Naive thymus-derived CD4-positive, alpha-beta T cell (primary cell): ENCODE results near the gene LETM1. TPM values are rescaled to one million over a fixed set of nuclear protein-coding genes. Genes with fewer than 3 reads are reported as not detected.
A peak's percentile ranks its signal among the peaks of the same experiment; 100 is the strongest.

Source experiments
- ATAC-seq: fragments of 150-1000 bp; cut with Tn5 transposase; 2 replicates; pipeline ENCODE4 v1.10.0; 2021; ENCODE audit warnings: mild to moderate bottlenecking, moderate library complexity
- CTCF ChIA-PET: fragments of 350-600 bp; sonication (Branson Sonifier 250); formaldehyde crosslinking; loops from one replicate; lab custom pipeline; 2021; ENCODE audit warnings: antibody characterized with exemption; lab: Charles Lee
- POLR2A ChIA-PET: fragments of 350-600 bp; sonication (Branson Sonifier 250); formaldehyde crosslinking; loops from one replicate; lab custom pipeline; 2021; ENCODE audit warnings: antibody characterized with exemption, inconsistent platforms; lab: Charles Lee
- DNase-seq, 9 donors: peaks; one replicate each; pipeline versions ENCODE4 v3.0.0 to v3.0.0-alpha.2; 2020 to 2022; ENCODE audit warnings: mixed read lengths in 1 of 9
- H3K27ac ChIP-seq: one replicate; pipeline ENCODE4 v1.7.0; 2013; ENCODE audit warnings: mild to moderate bottlenecking, low read depth, low read length, moderate library complexity
- H3K27me3 ChIP-seq, 2 donors: one replicate each; pipeline ENCODE4 v1.7.0; 2013; ENCODE audit warnings: low read length in 2 of 2, mild to moderate bottlenecking in 2 of 2, moderate library complexity in 2 of 2; ENCODE audit not compliant: control insufficient read depth in 2 of 2, insufficient read depth in 2 of 2
- H3K36me3 ChIP-seq, 3 experiments: 1 replicate in 2 of 3; 2 replicates in 1 of 3; pipeline ENCODE4 v1.7.0; 2013; ENCODE audit warnings: low read length in 3 of 3, mild to moderate bottlenecking in 3 of 3, moderate library complexity in 1 of 3; ENCODE audit not compliant: insufficient read depth in 3 of 3, control insufficient read depth in 2 of 3
- H3K4me1 ChIP-seq, 2 donors: one replicate each; pipeline ENCODE4 v1.7.0; 2013; ENCODE audit warnings: low read length in 2 of 2, mild to moderate bottlenecking in 2 of 2, moderate library complexity in 1 of 2; ENCODE audit not compliant: control insufficient read depth in 2 of 2, insufficient read depth in 2 of 2
- H3K4me3 ChIP-seq: 2 replicates; pipeline ENCODE4 v1.7.0; 2013; ENCODE audit warnings: mild to moderate bottlenecking, low read length
- H3K9me3 ChIP-seq, 3 experiments: 1 replicate in 2 of 3; 2 replicates in 1 of 3; pipeline ENCODE4 v1.7.0; 2013; ENCODE audit warnings: low read length in 3 of 3; ENCODE audit not compliant: control insufficient read depth in 2 of 3
- H3K27ac Mint-ChIP-seq, 9 donors: one replicate each; pipeline ENCODE4 v1.8.0; 2020 to 2022; ENCODE audit warnings: mixed read lengths in 9 of 9, mild to moderate bottlenecking in 8 of 9, moderate library complexity in 5 of 9, inconsistent platforms in 2 of 9
- H3K27me3 Mint-ChIP-seq, 5 donors: one replicate each; pipeline ENCODE4 v1.8.0; 2021 to 2022; ENCODE audit warnings: mixed read lengths in 5 of 5, mild to moderate bottlenecking in 1 of 5
- H3K36me3 Mint-ChIP-seq, 5 donors: one replicate each; pipeline ENCODE4 v1.8.0; 2020 to 2022; ENCODE audit warnings: mixed read lengths in 5 of 5, mild to moderate bottlenecking in 3 of 5, inconsistent platforms in 1 of 5
- H3K4me1 Mint-ChIP-seq, 7 donors: one replicate each; pipeline ENCODE4 v1.8.0; 2020 to 2022; ENCODE audit warnings: mixed read lengths in 7 of 7, mild to moderate bottlenecking in 3 of 7, inconsistent platforms in 1 of 7
- H3K4me3 Mint-ChIP-seq, 10 donors: one replicate each; pipeline ENCODE4 v1.8.0; 2020 to 2022; ENCODE audit warnings: mild to moderate bottlenecking in 10 of 10, mixed read lengths in 10 of 10, moderate library complexity in 6 of 10, inconsistent platforms in 2 of 10
- H3K9me3 Mint-ChIP-seq, 11 donors: one replicate each; pipeline ENCODE4 v1.8.0; 2020 to 2022; ENCODE audit warnings: mixed read lengths in 11 of 11, mild to moderate bottlenecking in 4 of 11, inconsistent platforms in 1 of 11, moderate library complexity in 1 of 11
- intact Hi-C, 2 donors: fragments of 100-400 bp; cut with micrococcal nuclease; formaldehyde crosslinking; loops; one replicate each; pipeline ENCODE4 v1.15.1; 2023
- polyA plus RNA-seq, 2 donors: library from polyadenylated mRNA; unstranded; fragments of 300-500 nt; fragmentation: Illumina TruSeq; gene quantifications; one replicate each; pipeline ENCODE4 v1.2.3, GENCODE V29; 2021
- total RNA-seq, 6 experiments: library from RNA in 5 of 6; stranded (reverse) in 5 of 6; gene quantifications; 1 replicate in 5 of 6; 2 replicates in 1 of 6; pipeline ENCODE4 v1.2.3 and lab custom pipeline; 2021 to 2026

LETM1 gene
- total and polyA plus RNA-seq, 7 experiments from 2014 or later = 7.7 to 56.4 (median 35.4) TPM

GRCh38 chr4:1843852-1844251 is 12.1 kb downstream of the LETM1 start:
- CTCF ChIA-PET = no interaction called here
- H3K36me3 Mint-ChIP-seq = peaks cover 8 to 38% (median 14%) of the 10 kb centered on the region in 5 donors

DNA sequence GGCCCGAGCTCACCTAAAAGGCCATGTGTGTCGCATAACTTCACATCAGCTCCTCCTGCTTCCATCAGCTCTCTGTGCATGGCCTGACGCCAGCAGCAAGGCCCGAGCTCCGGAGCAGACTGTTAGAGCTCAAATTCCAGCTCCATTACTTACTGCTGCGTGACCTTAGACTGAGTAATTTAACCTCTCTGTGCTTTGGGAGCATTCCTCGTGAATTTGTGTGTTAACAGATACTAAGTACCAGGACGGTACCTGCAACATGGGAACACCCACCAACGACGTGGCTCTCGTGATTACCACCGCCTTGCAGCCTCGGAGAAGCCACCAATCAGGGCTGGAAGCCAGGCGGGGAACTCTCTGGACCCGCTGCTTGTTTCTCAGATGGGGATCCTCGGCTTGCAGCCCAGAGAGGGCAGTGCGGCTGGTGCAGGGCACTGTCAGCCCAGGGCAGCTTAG is 12.9 kb downstream of the LETM1 start:
- H3K27me3 Mint-ChIP-seq = no peaks in the 10 kb centered on the region
- ChIA-PET POLR2A (no interaction called here), CTCF (no interaction called here)
- DNase-seq (no peak), ATAC-seq (no peak)
- H3K9me3 ChIP-seq = no peaks in the 10 kb centered on the region
- no peaks in the 10 kb centered on the region for H3K4me1 ChIP-seq
- H3K9me3 Mint-ChIP-seq = no peaks in the 10 kb centered on the region
- peaks cover 0 to 47% (median 13%) of the 10 kb centered on the region in 3 experiments for H3K36me3 ChIP-seq
- peaks cover 8 to 38% (median 15%) of the 10 kb centered on the region in 5 donors for H3K36me3 Mint-ChIP-seq
- intact Hi-C loops = no loop called here
- no peak overlapping the region for H3K27ac ChIP-seq
- no peaks in the 10 kb centered on the region for H3K27me3 ChIP-seq
- H3K27ac Mint-ChIP-seq = no peak overlapping the region
- no peak overlapping the region for H3K4me3 Mint-ChIP-seq
- H3K4me1 Mint-ChIP-seq = peaks cover 4 to 26% (median 14%) of the 10 kb centered on the region in 7 donors
- H3K4me3 ChIP-seq = no peak overlapping the region

More at GRCh38 chr4:1843852-1844251, 12.1 kb downstream of the LETM1 start:
- Mint-ChIP-seq H3K27me3 (no peaks in the 10 kb centered on the region), H3K4me3 (no peak overlapping the region), H3K27ac (no peak overlapping the region), H3K4me1 (peaks cover 4 to 24% (median 13%) of the 10 kb centered on the region in 7 donors), H3K9me3 (no peaks in the 10 kb centered on the region)
- H3K27me3 ChIP-seq = no peaks in the 10 kb centered on the region
- intact Hi-C loops = no loop called here
- H3K4me1 ChIP-seq = no peaks in the 10 kb centered on the region
- no peak overlapping the region for H3K27ac ChIP-seq
- H3K9me3 ChIP-seq = no peaks in the 10 kb centered on the region
- peaks cover 0 to 41% (median 13%) of the 10 kb centered on the region in 3 experiments for H3K36me3 ChIP-seq
- DNase-seq = no peak
- ATAC-seq = no peak
- POLR2A ChIA-PET = no interaction called here
- H3K4me3 ChIP-seq = no peak overlapping the region

- H3K4me1 Mint-ChIP-seq = peaks cover 4 to 26% (median 14%) of the 10 kb centered on the region in 7 donors
- H3K27me3 ChIP-seq = no peaks in the 10 kb centered on the region
- H3K4me1 ChIP-seq = no peaks in the 10 kb centered on the region
- intact Hi-C loops = no loop called here
- H3K27ac Mint-ChIP-seq = no peak overlapping the region
- H3K27me3 Mint-ChIP-seq = no peaks in the 10 kb centered on the region
- no peaks in the 10 kb centered on the region for H3K9me3 ChIP-seq
- peaks cover 0 to 46% (median 13%) of the 10 kb centered on the region in 3 experiments for H3K36me3 ChIP-seq
- DNase-seq (no peak), ATAC-seq (no peak)
- ChIA-PET POLR2A (no interaction called here), CTCF (no interaction called here)
- H3K4me3 Mint-ChIP-seq = peak overlapping the region in 1 of 10 donors; percentile 50
- H3K9me3 Mint-ChIP-seq = no peaks in the 10 kb centered on the region
- no peak overlapping the region for H3K4me3 ChIP-seq
- no peak overlapping the region for H3K27ac ChIP-seq
- H3K36me3 Mint-ChIP-seq = peaks cover 8 to 38% (median 15%) of the 10 kb centered on the region in 5 donors
Observed at GRCh38 chr4:1842339-1842895, 13.5 kb downstream of the LETM1 start.

DNA sequence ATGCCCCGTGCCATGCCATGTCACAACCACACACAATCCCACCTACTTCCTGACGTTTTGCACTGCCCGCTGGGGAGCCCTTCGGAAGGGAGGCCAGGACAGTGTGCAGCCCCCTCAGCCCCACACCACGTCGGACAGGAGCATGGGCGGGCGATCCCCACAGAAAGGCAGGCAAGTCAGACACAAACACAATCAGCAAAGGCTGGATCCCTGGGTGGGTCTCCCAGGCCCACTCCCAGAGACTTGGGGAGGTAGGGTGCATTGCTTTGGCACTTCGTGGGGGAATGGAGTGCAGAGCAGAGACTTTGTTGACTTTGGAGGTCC is 14.1 kb downstream of the LETM1 start:
- Mint-ChIP-seq H3K36me3 (peaks cover 8 to 36% (median 18%) of the 10 kb centered on the region in 5 donors), H3K4me3 (no peak overlapping the region), H3K9me3 (no peaks in the 10 kb centered on the region), H3K27ac (no peak overlapping the region), H3K27me3 (no peaks in the 10 kb centered on the region), H3K4me1 (peaks cover 4 to 26% (median 14%) of the 10 kb centered on the region in 7 donors)
- no peak for DNase-seq
- H3K4me3 ChIP-seq = no peak overlapping the region
- CTCF ChIA-PET = no interaction called here
- H3K36me3 ChIP-seq = peaks cover 0 to 46% (median 13%) of the 10 kb centered on the region in 3 experiments
- H3K4me1 ChIP-seq = no peaks in the 10 kb centered on the region
- no peak overlapping the region for H3K27ac ChIP-seq
- no peak for ATAC-seq
- intact Hi-C loops = no loop called here
- no peaks in the 10 kb centered on the region for H3K27me3 ChIP-seq
- POLR2A ChIA-PET = no interaction called here
- H3K9me3 ChIP-seq = no peaks in the 10 kb centered on the region

DNA sequence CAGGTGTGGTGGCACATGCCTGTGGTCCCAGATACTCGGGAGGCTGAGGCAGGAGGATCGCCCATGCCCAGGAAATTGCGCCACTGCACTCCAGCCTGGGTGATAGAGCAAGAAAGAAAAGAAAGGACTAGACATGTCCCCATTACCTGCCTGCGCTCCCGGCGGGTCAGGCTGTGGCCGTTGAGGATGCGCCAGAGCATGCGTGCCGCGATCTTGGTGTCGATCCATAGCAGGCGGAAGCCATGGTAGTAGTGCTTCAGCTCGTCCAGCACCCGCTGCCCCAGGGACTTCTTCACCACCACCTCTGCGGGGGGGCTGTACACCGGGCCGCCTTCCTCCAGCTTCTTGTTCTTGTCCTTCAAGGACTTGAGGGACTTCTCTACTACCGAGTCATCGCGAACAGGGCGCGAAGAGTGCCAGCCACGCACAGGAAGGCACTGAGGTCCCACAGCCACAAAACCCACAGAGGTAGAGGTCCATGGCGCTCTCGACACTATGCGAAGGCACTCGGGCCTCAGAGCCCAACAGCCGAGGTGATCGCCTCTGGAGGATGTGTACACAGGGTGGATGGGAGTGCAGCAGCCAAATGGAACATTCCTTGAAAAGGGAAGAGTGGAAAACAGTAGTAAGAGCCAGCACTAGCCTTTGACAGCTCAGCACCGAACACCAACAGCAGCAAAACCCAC is 14.6 kb downstream of the LETM1 start:
- Histone ChIP-seq H3K27ac (no peak overlapping the region), H3K4me3 (no peak overlapping the region), H3K36me3 (peaks cover 0 to 51% (median 13%) of the 10 kb centered on the region in 3 experiments), H3K4me1 (no peaks in the 10 kb centered on the region), H3K27me3 (no peaks in the 10 kb centered on the region), H3K9me3 (no peaks in the 10 kb centered on the region)
- ChIA-PET CTCF (no interaction called here), POLR2A (no interaction called here)
- Mint-ChIP-seq H3K27ac (no peak overlapping the region), H3K27me3 (no peaks in the 10 kb centered on the region), H3K4me3 (no peak overlapping the region), H3K9me3 (no peaks in the 10 kb centered on the region), H3K36me3 (peaks cover 8 to 32% (median 20%) of the 10 kb centered on the region in 5 donors), H3K4me1 (peaks cover 4 to 26% (median 14%) of the 10 kb centered on the region in 7 donors)
- ATAC-seq (no peak), DNase-seq (no peak)
- intact Hi-C loops = no loop called here

- Histone ChIP-seq H3K4me3 (no peak overlapping the region), H3K4me1 (no peaks in the 10 kb centered on the region), H3K9me3 (no peaks in the 10 kb centered on the region), H3K27me3 (no peaks in the 10 kb centered on the region), H3K27ac (no peak overlapping the region), H3K36me3 (peaks cover 0 to 69% (median 18%) of the 10 kb centered on the region in 3 experiments)
- ATAC-seq = no peak
- H3K36me3 Mint-ChIP-seq = peaks cover 12 to 47% (median 19%) of the 10 kb centered on the region in 5 donors
- H3K27ac Mint-ChIP-seq = peak overlapping the region in 2 of 9 donors; percentile 38 to 42
- ChIA-PET CTCF (interaction anchor here (0.6 to 1.1 kb wide), 2 partner anchors 59 to 88 kb away, joined by 3 read pairs; no protein-coding TSS in a partner anchor), POLR2A (no interaction called here)
- no peaks in the 10 kb centered on the region for H3K9me3 Mint-ChIP-seq
- peaks cover 4 to 26% (median 14%) of the 10 kb centered on the region in 7 donors for H3K4me1 Mint-ChIP-seq
- no peak overlapping the region for H3K4me3 Mint-ChIP-seq
- no peak for DNase-seq
- intact Hi-C loops = no loop called here
- no peaks in the 10 kb centered on the region for H3K27me3 Mint-ChIP-seq
Observed at GRCh38 chr4:1839282-1839681, 16.7 kb downstream of the LETM1 start.
